ENCODE data around the gene CSNK2B. TPM values are rescaled to one million over a fixed set of nuclear protein-coding genes. Genes with fewer than 3 reads are reported as not detected.
A peak's percentile ranks its signal among the peaks of the same experiment; 100 is the strongest.

CSNK2B gene
- total and polyA plus RNA-seq, 10 of the 15 experiments (the other 5 are each of a cell fraction or from before 2014, with no cell fraction given) = 56.3 to 405 (median 286) TPM

- H3K4me1 ChIP-seq (ENCODE audit: control insufficient read depth, insufficient read depth, low read length) = no peaks in the 10 kb centered on the region
- no peak overlapping the region for H2AFZ ChIP-seq (ENCODE audit: control insufficient read depth, low read depth, low read length)
- TF ChIP-seq STAT1 (conservative IDR thresholded peaks at IDR 0.05) (no peak), POLR2AphosphoS5 (IDR thresholded peaks at IDR 0.05; ENCODE audit: low read length) (no peak), ASH2L (IDR thresholded peaks at IDR 0.05; ENCODE audit: borderline replicate concordance, low read depth) (no peak), SRF (IDR thresholded peaks at IDR 0.05; ENCODE audit: low read depth in 2 of 2, low read length in 2 of 2) (no peak), RCOR1 (conservative IDR thresholded peaks at IDR 0.05; ENCODE audit: low read depth, low read length) (no peak), CEBPZ (IDR thresholded peaks at IDR 0.05; ENCODE audit: low read depth, low read length) (no peak), ZNF687 (IDR thresholded peaks at IDR 0.05) (no peak), ZNF207 (IDR thresholded peaks at IDR 0.05; ENCODE audit: borderline replicate concordance) (no peak), EGR1 (IDR thresholded peaks at IDR 0.05; ENCODE audit: borderline replicate concordance in 1 of 2, low read depth in 2 of 2, low read length in 2 of 2) (no peak), CBX5 (IDR thresholded peaks at IDR 0.05; ENCODE audit: low read depth) (no peak), SIX5 (IDR thresholded peaks at IDR 0.05; ENCODE audit: low read depth, low read length, severe bottlenecking) (no peak), CEBPB (IDR thresholded peaks at IDR 0.05; ENCODE audit: borderline replicate concordance in 1 of 2, low read depth in 2 of 2, low read length in 2 of 2) (no peak), TCF7 (IDR thresholded peaks at IDR 0.05; ENCODE audit: borderline replicate concordance) (no peak), ATF7 (IDR thresholded peaks at IDR 0.05; ENCODE audit: low read depth) (no peak)
- no peak for FAIRE-seq
- CTCF ChIA-PET = interaction anchor here (1.7 to 2.9 kb wide), 2 partner anchors 28 to 59 kb away, joined by 3 to 14 read pairs; no protein-coding TSS in a partner anchor
- H3K27me3 ChIP-seq (replicated peaks in 1 of 2; ENCODE audit: control insufficient read depth in 2 of 2, insufficient read depth in 2 of 2, low read length in 1 of 2) = peaks cover 0 to 2% of the 10 kb centered on the region in 2 experiments; a peak in 3 of 4 replicates
- H3K4me2 ChIP-seq (ENCODE audit: control insufficient read depth, insufficient read depth) = no peak overlapping the region
- no peak overlapping the region for H3K27ac ChIP-seq (ENCODE audit: control insufficient read depth, insufficient read depth)
- intact Hi-C loops (cut with micrococcal nuclease; ENCODE audit: unreplicated experiment) (no loop called here), in situ Hi-C loops (cut with MboI) (no loop called here)
- H3K36me3 ChIP-seq (ENCODE audit: control insufficient read depth in 2 of 2, insufficient read depth in 2 of 2, low read length in 1 of 2) = no peaks in the 10 kb centered on the region
- WGBS (ENCODE audit: insufficient coverage, insufficient replicate concordance, low lambda C conversion rate, missing lambda C conversion rate) = 20% methylated on average over 5 of the region's 5 CpGs
- SMC1A ChIA-PET (ENCODE audit: uncharacterized antibody, unreplicated experiment) = no interaction called here
- no TSS peak for BruUV-seq (replicated peaks)
- no peak overlapping the region for H3K9ac ChIP-seq (ENCODE audit: control insufficient read depth, insufficient read depth, low read length)
- RAD21 ChIA-PET (ENCODE audit: unreplicated experiment) = no interaction called here
- no peaks in the 10 kb centered on the region for H3K9me3 ChIP-seq (replicated peaks; ENCODE audit: control insufficient read depth, insufficient read depth, low read length)
- no peak for DNase-seq (ENCODE audit: low read depth, low spot score)
- no peaks in the 10 kb centered on the region for H3K79me2 ChIP-seq (ENCODE audit: control insufficient read depth, insufficient read depth, low read length)
- no peaks in the 10 kb centered on the region for H4K20me1 ChIP-seq (ENCODE audit: control insufficient read depth, insufficient read depth)
- H3K4me3 ChIP-seq = no peak overlapping the region
- peak; percentile 20; the same call in 2 of the 3 replicates for ATAC-seq
- POLR2A ChIA-PET = no interaction called here
Observed at GRCh38 chr6:31710523-31711219, 44.8 kb downstream of the CSNK2B start.
